ENCODE measurements around the gene MARCHF10.
A peak's percentile ranks its signal among the peaks of the same experiment; 100 is the strongest.

Gene MARCHF10

GRCh38 chr17:62653826-62654761 is 154.0 kb downstream of the MARCHF10 start:
- no peak for DNase-seq

- peak; percentile 88 for DNase-seq
Observed at GRCh38 chr17:62653002-62653825, 154.9 kb downstream of the MARCHF10 start.

GRCh38 chr17:62652251-62653001 is 155.7 kb downstream of the MARCHF10 start:
- DNase-seq, result peak; percentile 27
